ENCODE data around the gene IMPA2. TPM values are rescaled to one million over a fixed set of nuclear protein-coding genes. Genes with fewer than 3 reads are reported as not detected.
A peak's percentile ranks its signal among the peaks of the same experiment; 100 is the strongest.

The IMPA2 gene
- total and polyA plus RNA-seq, 2 of the 8 experiments (the other 6 are each of a cell fraction or from before 2014, with no cell fraction given) = 102 to 140 TPM

GRCh38 chr18:12053289-12053688 is 72.0 kb downstream of the IMPA2 start:
- no peak overlapping the region for H2BK5ac ChIP-seq (ENCODE audit: low read depth, low read length)
- peak overlapping the region; percentile 4; the same call in 1 of the 2 replicates for H2AFZ ChIP-seq (ENCODE audit: low read length)
- no peak overlapping the region for H3K27ac ChIP-seq (ENCODE audit: low read depth, low read length)
- no peak overlapping the region for H4K8ac ChIP-seq (ENCODE audit: extremely low read depth, insufficient read depth, low read length)
- no peaks in the 10 kb centered on the region for H3K79me1 ChIP-seq (ENCODE audit: low read depth, low read length)
- H3K79me2 ChIP-seq (ENCODE audit: control insufficient read depth in 1 of 2, insufficient read depth in 2 of 2, low read length in 2 of 2) = no peaks in the 10 kb centered on the region
- ChIA-PET CTCF (ENCODE audit: partially characterized antibody) (no interaction called here), POLR2A (ENCODE audit: partially characterized antibody) (no interaction called here)
- no peak overlapping the region for H4K5ac ChIP-seq (ENCODE audit: insufficient read length, low read depth, low read length)
- H3K18ac ChIP-seq (ENCODE audit: extremely low read depth, low read length) = no peak overlapping the region
- H2BK12ac ChIP-seq (ENCODE audit: low read depth, low read length) = no peak overlapping the region
- H3K56ac ChIP-seq (replicated peaks; ENCODE audit: insufficient read length, low read depth, low read length) = no peak overlapping the region
- no peak overlapping the region for H2BK120ac ChIP-seq (replicated peaks; ENCODE audit: low read depth, low read length)
- DNase-seq (ENCODE audit: low read depth in 1 of 2, low spot score in 2 of 2) = no peak
- no peak overlapping the region for H3K4me2 ChIP-seq (ENCODE audit: insufficient read depth in 1 of 2, low read depth in 2 of 2, low read length in 2 of 2)
- no peaks in the 10 kb centered on the region for H3K23me2 ChIP-seq (ENCODE audit: low read depth, low read length)
- no peak overlapping the region for H3K4me3 ChIP-seq (ENCODE audit: extremely low read depth in 1 of 4, insufficient read depth in 2 of 4, low read depth in 3 of 4, low read length in 4 of 4)
- H3K23ac ChIP-seq (ENCODE audit: insufficient read length) = no peak overlapping the region
- no peaks in the 10 kb centered on the region for H3K36me3 ChIP-seq (ENCODE audit: control insufficient read depth in 2 of 4, insufficient read depth in 4 of 4, low read length in 3 of 4)
- H2BK20ac ChIP-seq (ENCODE audit: low read length) = no peak overlapping the region
- WGBS, 2 experiments (ENCODE audit: extremely low coverage in 1 of 2, insufficient coverage in 1 of 2, insufficient read length in 1 of 2, insufficient replicate concordance in 2 of 2, low coverage in 1 of 2, low lambda C conversion rate in 2 of 2, missing lambda C conversion rate in 1 of 2) = 83% methylated on average over 2 of the region's 2 CpGs; no CpG with 5 or more reads in 1 of the 2 experiments
- H3K14ac ChIP-seq (ENCODE audit: insufficient read length) = no peak overlapping the region
- no peak for FAIRE-seq
- H3K4me1 ChIP-seq (replicated peaks in 1 of 4; ENCODE audit: control insufficient read depth in 3 of 4, insufficient read depth in 4 of 4, low read length in 3 of 4) = peaks cover 0 to 3% (median 0%) of the 10 kb centered on the region in 4 experiments; a peak in 1 of 7 replicates
- H2BK15ac ChIP-seq (ENCODE audit: low read length) = no peak overlapping the region
- no peak overlapping the region for H3K9ac ChIP-seq (replicated peaks in 1 of 4; ENCODE audit: extremely low read depth in 1 of 4, low read depth in 3 of 4, low read length in 3 of 4)
- H4K20me1 ChIP-seq (replicated peaks in 1 of 2; ENCODE audit: control insufficient read depth in 1 of 2, insufficient read depth in 2 of 2, low read length in 2 of 2) = no peaks in the 10 kb centered on the region
- no peak overlapping the region for H4K91ac ChIP-seq (replicated peaks; ENCODE audit: insufficient read length, low read length)
- H2AK5ac ChIP-seq (ENCODE audit: low read depth, low read length) = no peak overlapping the region
- H3K4ac ChIP-seq (replicated peaks; ENCODE audit: insufficient read length, low read depth, low read length) = no peak overlapping the region
- H3K27me3 ChIP-seq (replicated peaks in 1 of 4; ENCODE audit: control insufficient read depth in 3 of 4, extremely low read depth in 1 of 4, insufficient read depth in 3 of 4, low read length in 3 of 4) = no peaks in the 10 kb centered on the region; a peak in 1 of 7 replicates
- H3K9me3 ChIP-seq (ENCODE audit: insufficient read depth in 2 of 2, low read depth in 1 of 2, low read length in 1 of 2) = no peaks in the 10 kb centered on the region; a peak in 1 of 4 replicates
- TF ChIP-seq NANOG (IDR thresholded peaks at IDR 0.05; ENCODE audit: insufficient read depth, low read depth, low read length, poor library complexity, severe bottlenecking) = no peak
- no peak for TF ChIP-seq BACH1 (IDR thresholded peaks at IDR 0.05; ENCODE audit: low read length)
- no peak for TF ChIP-seq SRF (IDR thresholded peaks at IDR 0.05; ENCODE audit: low read depth, low read length)
- TF ChIP-seq POLR2A (IDR thresholded peaks at IDR 0.05; ENCODE audit: control extremely low read depth in 1 of 2, low read depth in 2 of 2, low read length in 2 of 2) = no peak
- TF ChIP-seq TEAD4 (IDR thresholded peaks at IDR 0.05; ENCODE audit: low read depth, low read length) = no peak
- no peak for TF ChIP-seq YY1 (IDR thresholded peaks at IDR 0.05; ENCODE audit: low read depth, low read length)
- TF ChIP-seq CBX8 (IDR thresholded peaks at IDR 0.05; ENCODE audit: borderline replicate concordance, low read depth, low read length) = no peak
- TF ChIP-seq SIX5 (IDR thresholded peaks at IDR 0.05; ENCODE audit: low read depth, low read length) = no peak
- no peak for TF ChIP-seq RXRA (IDR thresholded peaks at IDR 0.05; ENCODE audit: insufficient read depth, low read depth, low read length)
- TF ChIP-seq POU5F1 (IDR thresholded peaks at IDR 0.05; ENCODE audit: low read depth, low read length) = no peak
- TF ChIP-seq EP300 (IDR thresholded peaks at IDR 0.05; ENCODE audit: borderline replicate concordance in 1 of 2, low read depth in 2 of 2, low read length in 2 of 2) = no peak
- TF ChIP-seq CEBPB (IDR thresholded peaks at IDR 0.05; ENCODE audit: low read depth, low read length) = no peak
- no peak for TF ChIP-seq ASH2L (IDR thresholded peaks at IDR 0.05; ENCODE audit: low read length)
- no peak for TF ChIP-seq USF2 (IDR thresholded peaks at IDR 0.05; ENCODE audit: low read length)
- TF ChIP-seq FOSL1 (IDR thresholded peaks at IDR 0.05; ENCODE audit: insufficient read depth, low read depth, low read length) = no peak

Measured in H1 (cell line).